CD14-positive monocyte (primary cell): Measurements from ENCODE around the gene IKBIP. TPM values are rescaled to one million over a fixed set of nuclear protein-coding genes. Genes with fewer than 3 reads are reported as not detected.

ENCODE experiments used
- DNase-seq, 3 donors: peaks; one replicate each; pipeline ENCODE4 v3.0.0-alpha.2; 2011 to 2022
- H2AFZ ChIP-seq: 2 replicates; pipeline ENCODE4 v1.6.0; 2012; ENCODE audit warnings: mild to moderate bottlenecking, low read depth, low read length, inconsistent platforms; ENCODE audit not compliant: insufficient read depth, poor library complexity, severe bottlenecking
- H3K27ac ChIP-seq, 2 donors: 1 replicate in 1 of 2; 2 replicates in 1 of 2; pipeline ENCODE4 v1.5.1; 2012 to 2013; ENCODE audit warnings: low read length in 2 of 2, control low read depth in 1 of 2, inconsistent platforms in 1 of 2, low read depth in 1 of 2, mild to moderate bottlenecking in 1 of 2
- H3K27me3 ChIP-seq, 2 donors: one replicate each; pipeline versions ENCODE4 v1.6.0 to v1.6.1; 2011 to 2013; ENCODE audit warnings: low read length in 2 of 2; ENCODE audit not compliant: control insufficient read depth in 2 of 2, insufficient read depth in 2 of 2
- H3K36me3 ChIP-seq, 2 donors: replicated peaks in 1 of 2; 1 replicate in 1 of 2; 2 replicates in 1 of 2; pipeline versions ENCODE4 v1.5.1 to v1.6.1; 2012 to 2013; ENCODE audit warnings: low read length in 2 of 2, control low read depth in 1 of 2, inconsistent platforms in 1 of 2, mild to moderate bottlenecking in 1 of 2; ENCODE audit not compliant: insufficient read depth in 2 of 2, control insufficient read depth in 1 of 2
- H3K4me1 ChIP-seq, 2 donors: 1 replicate in 1 of 2; 2 replicates in 1 of 2; pipeline versions ENCODE4 v1.5.1 to v1.6.1; 2012 to 2013; ENCODE audit warnings: low read length in 2 of 2, control low read depth in 1 of 2, inconsistent platforms in 1 of 2, mild to moderate bottlenecking in 1 of 2, moderate library complexity in 1 of 2; ENCODE audit not compliant: insufficient read depth in 2 of 2, control insufficient read depth in 1 of 2
- H3K4me2 ChIP-seq: replicated peaks from 2 replicates; pipeline ENCODE3; 2012; ENCODE audit warnings: low read length, moderate library complexity, mild to moderate bottlenecking; ENCODE audit not compliant: poor library complexity, severe bottlenecking; ENCODE audit errors: extremely low read depth
- H3K4me3 ChIP-seq, 3 experiments: fragments of 200-600 bp in 1 of 3; sonication (generic) in 1 of 3; replicated peaks in 1 of 3; 1 replicate in 2 of 3; 2 replicates in 1 of 3; pipeline ENCODE4 v1.5.1; 2011 to 2013; ENCODE audit warnings: low read length in 3 of 3, mild to moderate bottlenecking in 3 of 3, control low read depth in 2 of 3, low read depth in 2 of 3, inconsistent platforms in 1 of 3, moderate library complexity in 1 of 3
- H3K79me2 ChIP-seq: 2 replicates; pipeline ENCODE4 v1.6.0; 2012; ENCODE audit warnings: mild to moderate bottlenecking, control low read depth, inconsistent platforms, low read length, moderate library complexity; ENCODE audit not compliant: insufficient read depth
- H3K9ac ChIP-seq: 2 replicates; pipeline ENCODE4 v1.6.0; 2017; ENCODE audit warnings: low read length, mild to moderate bottlenecking; ENCODE audit not compliant: insufficient read depth, poor library complexity, severe bottlenecking
- H3K9me3 ChIP-seq, 2 donors: replicated peaks in 1 of 2; 1 replicate in 1 of 2; 2 replicates in 1 of 2; pipeline versions ENCODE4 v1.5.1 to v1.6.1; 2012 to 2013; ENCODE audit warnings: low read length in 2 of 2, control low read depth in 1 of 2; ENCODE audit not compliant: control insufficient read depth in 1 of 2, insufficient read depth in 1 of 2
- H4K20me1 ChIP-seq: 2 replicates; pipeline ENCODE4 v1.6.0; 2012; ENCODE audit warnings: mild to moderate bottlenecking, low read length, control low read depth, moderate library complexity; ENCODE audit not compliant: insufficient read depth
- H3K27ac Mint-ChIP-seq, 7 donors: one replicate each; pipeline ENCODE4 v1.8.0; 2020; ENCODE audit warnings: mild to moderate bottlenecking in 7 of 7, mixed read lengths in 7 of 7, moderate library complexity in 6 of 7, inconsistent platforms in 2 of 7
- H3K27me3 Mint-ChIP-seq, 3 donors: one replicate each; pipeline ENCODE4 v1.8.0; 2021 to 2022; ENCODE audit warnings: low read depth in 3 of 3, mild to moderate bottlenecking in 3 of 3, mixed read lengths in 3 of 3, moderate library complexity in 3 of 3, inconsistent platforms in 1 of 3
- H3K36me3 Mint-ChIP-seq, 2 donors: one replicate each; pipeline ENCODE4 v1.8.0; 2020; ENCODE audit warnings: mixed read lengths in 2 of 2, inconsistent platforms in 1 of 2, mild to moderate bottlenecking in 1 of 2
- H3K4me1 Mint-ChIP-seq: one replicate; pipeline ENCODE4 v1.8.0; 2020; ENCODE audit warnings: mild to moderate bottlenecking, mixed read lengths
- H3K4me3 Mint-ChIP-seq, 2 donors: one replicate each; pipeline ENCODE4 v1.8.0; 2020; ENCODE audit warnings: mild to moderate bottlenecking in 2 of 2, mixed read lengths in 2 of 2, moderate library complexity in 1 of 2
- H3K9me3 Mint-ChIP-seq, 7 donors: one replicate each; pipeline ENCODE4 v1.8.0; 2020 to 2022; ENCODE audit warnings: mixed read lengths in 7 of 7, mild to moderate bottlenecking in 6 of 7, moderate library complexity in 6 of 7, inconsistent platforms in 2 of 7
- CTCF ChIP-seq: fragments of 200-600 bp; IDR thresholded peaks from one replicate; pipeline ENCODE4 v1.8.0; 2022; ENCODE audit warnings: antibody characterized with exemption, mild to moderate bottlenecking
- WGBS: methylation state at CpG from one replicate; pipeline ENCODE4 v1.1.5; 2013; ENCODE audit warnings: missing lambda C conversion rate; ENCODE audit not compliant: insufficient coverage; 5-methylcytosine and 5-hydroxymethylcytosine counted together
- intact Hi-C, 2 donors: fragments of 100-400 bp; cut with micrococcal nuclease; formaldehyde crosslinking; loops; one replicate each; pipeline versions ENCODE4 v1.15.0 to v1.15.1; 2023
- polyA plus RNA-seq, 3 donors: library from polyadenylated mRNA; depleted of rRNA in 1 of 3; unstranded in 2 of 3; stranded (reverse) in 1 of 3; fragments of 300-500 nt in 2 of 3; fragments of >200 nt in 1 of 3; fragmentation: Illumina TruSeq in 2 of 3; gene quantifications; 1 replicate in 2 of 3; 2 replicates in 1 of 3; pipeline ENCODE4 v1.2.3, GENCODE V29; 2012 to 2021

The IKBIP gene
- polyA plus RNA-seq, 3 donors: 4.6 to 22.1 (median 18.4) TPM

DNA sequence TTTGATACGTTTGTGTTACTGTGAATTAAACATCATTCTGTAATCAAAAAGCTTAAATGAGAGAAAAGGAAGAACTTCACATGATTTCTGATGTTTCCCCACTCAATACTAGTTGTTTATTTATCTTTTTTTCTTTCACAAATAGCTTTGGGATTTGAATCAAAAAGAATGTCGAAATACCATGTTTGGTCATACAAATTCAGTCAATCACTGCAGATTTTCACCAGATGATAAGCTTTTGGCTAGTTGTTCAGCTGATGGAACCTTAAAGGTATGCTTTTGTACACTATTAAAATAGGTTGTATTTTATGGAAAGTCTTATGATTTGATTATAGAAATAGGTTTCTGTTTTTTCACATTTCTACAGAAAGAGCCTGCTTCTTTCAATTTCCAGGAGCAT, 42.0 kb upstream of the IKBIP start:
- no peak overlapping the region for H3K4me2 ChIP-seq
- H3K4me1 Mint-ChIP-seq: peaks cover 16% of the 10 kb centered on the region
- H2AFZ ChIP-seq: no peak overlapping the region
- H3K9me3 ChIP-seq: no peaks in the 10 kb centered on the region
- no peak for TF ChIP-seq CTCF
- peaks cover 54% of the 10 kb centered on the region for H3K79me2 ChIP-seq
- no peaks in the 10 kb centered on the region for H3K27me3 Mint-ChIP-seq
- H3K36me3 Mint-ChIP-seq: peaks cover 79 to 94% of the 10 kb centered on the region in 2 donors
- DNase-seq: no peak
- H3K27me3 ChIP-seq: no peaks in the 10 kb centered on the region
- H3K9ac ChIP-seq: no peak overlapping the region
- peaks cover 95% of the 10 kb centered on the region for H4K20me1 ChIP-seq
- no peak overlapping the region for H3K4me3 Mint-ChIP-seq
- WGBS: no CpG with 5 or more reads among the region's 2 CpGs
- peaks cover 9 to 16% of the 10 kb centered on the region in 2 donors for H3K4me1 ChIP-seq
- H3K4me3 ChIP-seq: no peak overlapping the region
- H3K9me3 Mint-ChIP-seq: no peaks in the 10 kb centered on the region
- H3K36me3 ChIP-seq: peaks cover 89 to 94% of the 10 kb centered on the region in 2 donors
- H3K27ac ChIP-seq: no peak overlapping the region
- H3K27ac Mint-ChIP-seq: no peak overlapping the region
- intact Hi-C loops: no loop called here

DNA sequence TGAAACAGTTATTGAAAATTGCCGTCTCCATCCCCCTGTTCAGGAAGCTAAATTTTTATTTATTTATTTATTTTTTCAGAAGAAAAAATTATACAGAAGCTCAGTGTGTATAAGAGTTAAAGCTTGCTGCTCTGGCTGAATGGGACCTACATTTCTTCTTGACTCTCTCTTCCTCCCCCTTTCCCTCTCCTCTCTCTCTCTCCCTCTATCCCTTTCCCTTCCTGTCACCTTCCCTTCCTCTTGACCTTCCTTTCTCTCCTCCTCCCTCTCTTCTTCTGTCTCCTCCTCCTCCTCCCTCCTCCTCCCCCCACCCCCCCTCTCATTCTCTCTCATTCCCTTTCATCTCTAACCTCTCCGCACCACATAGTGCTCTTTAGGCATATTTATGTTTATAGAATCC, 39.6 kb upstream of the IKBIP start:
- no peak overlapping the region for H3K27ac ChIP-seq
- H4K20me1 ChIP-seq: peaks cover 96% of the 10 kb centered on the region
- H3K4me3 ChIP-seq: no peak overlapping the region
- H3K9me3 ChIP-seq: no peaks in the 10 kb centered on the region
- H3K36me3 Mint-ChIP-seq: peaks cover 81 to 99% of the 10 kb centered on the region in 2 donors
- no peaks in the 10 kb centered on the region for H3K27me3 Mint-ChIP-seq
- no peak overlapping the region for H3K4me2 ChIP-seq
- H3K4me1 ChIP-seq: no peaks in the 10 kb centered on the region
- H3K36me3 ChIP-seq: peaks cover 96 to 100% of the 10 kb centered on the region in 2 donors
- no peak for TF ChIP-seq CTCF
- H3K27ac Mint-ChIP-seq: peak overlapping the region in 2 of 7 donors; percentile 14 to 54
- no peaks in the 10 kb centered on the region for H3K27me3 ChIP-seq
- H2AFZ ChIP-seq: no peak overlapping the region
- WGBS: no CpG with 5 or more reads among the region's 2 CpGs
- no peaks in the 10 kb centered on the region for H3K9me3 Mint-ChIP-seq
- intact Hi-C loops: no loop called here
- DNase-seq: no peak
- no peak overlapping the region for H3K4me3 Mint-ChIP-seq
- H3K79me2 ChIP-seq: peaks cover 40% of the 10 kb centered on the region
- no peak overlapping the region for H3K9ac ChIP-seq
- no peaks in the 10 kb centered on the region for H3K4me1 Mint-ChIP-seq
